Natural killer cell treated with Interleukin-12 subunit alpha and Interleukin-12 subunit beta and Interleukin-15 and Interleukin-18, amount 100 ng/mL, for 72 hours (primary cell): ENCODE data around the gene DPEP3. TPM values are rescaled to one million over a fixed set of nuclear protein-coding genes. Genes with fewer than 3 reads are reported as not detected.
A peak's percentile ranks its signal among the peaks of the same experiment; 100 is the strongest.
"Not testable (repeated sequence)": the region's sequence is repeated elsewhere in the genome, so short reads cannot be mapped to it uniquely, and the experiment has no call there.

ENCODE experiments used
- ATAC-seq, 2 donors: fragments of 150-1000 bp; cut with Tn5 transposase in 1 of 2; sonication (Bioruptor Pico), chemical (Tn5 transposase) in 1 of 2; 2 replicates each; pipeline ENCODE4 v1.10.0; 2021
- DNase-seq: peaks from one replicate; pipeline ENCODE4 v3.0.0; 2022; ENCODE audit warnings: low spot score
- H3K27ac Mint-ChIP-seq, 2 donors: 1 replicate in 1 of 2; 2 replicates in 1 of 2; pipeline ENCODE4 v1.8.0; 2022; ENCODE audit warnings: mixed read lengths in 2 of 2, mild to moderate bottlenecking in 1 of 2, moderate library complexity in 1 of 2
- H3K27me3 Mint-ChIP-seq, 2 donors: 1 replicate in 1 of 2; 2 replicates in 1 of 2; pipeline ENCODE4 v1.8.0; 2022; ENCODE audit warnings: mixed read lengths in 2 of 2
- H3K36me3 Mint-ChIP-seq: one replicate; pipeline ENCODE4 v1.8.0; 2022; ENCODE audit warnings: mixed read lengths
- H3K4me1 Mint-ChIP-seq, 2 donors: 1 replicate in 1 of 2; 2 replicates in 1 of 2; pipeline ENCODE4 v1.8.0; 2022; ENCODE audit warnings: low read depth in 2 of 2, mixed read lengths in 2 of 2, mild to moderate bottlenecking in 1 of 2
- H3K4me3 Mint-ChIP-seq: one replicate; pipeline ENCODE4 v1.8.0; 2022; ENCODE audit warnings: mixed read lengths
- H3K9me3 Mint-ChIP-seq: 2 replicates; pipeline ENCODE4 v1.8.0; 2022; ENCODE audit warnings: mixed read lengths
- total RNA-seq, 2 donors: library from RNA; stranded (reverse); gene quantifications; one replicate each; pipeline ENCODE4 v1.2.3, GENCODE V29; 2022

The DPEP3 gene
- total RNA-seq, 2 donors from 2014 or later, result not detected

DNA sequence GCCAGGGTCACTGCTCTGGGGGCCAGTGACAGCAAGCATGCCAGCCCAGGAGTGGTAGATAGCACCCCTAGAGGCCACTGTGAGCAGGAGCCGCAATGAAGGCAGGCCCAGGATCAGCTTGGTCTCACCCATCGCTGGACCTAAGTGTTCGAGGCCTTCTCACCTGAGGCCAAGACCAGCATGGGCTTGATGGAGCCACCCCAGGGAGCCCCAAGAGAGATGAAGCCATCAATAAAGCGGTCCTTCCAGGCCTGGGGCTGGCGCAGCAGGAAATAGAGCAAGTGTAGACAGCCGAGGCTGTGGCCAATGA lies 38.1 kb downstream of the DPEP3 start:
- no peaks in the 10 kb centered on the region for H3K27me3 Mint-ChIP-seq
- no peaks in the 10 kb centered on the region for H3K36me3 Mint-ChIP-seq
- DNase-seq (no peak), ATAC-seq (peak; percentile 61 to 64)
- H3K27ac Mint-ChIP-seq, result no peak overlapping the region
- no peaks in the 10 kb centered on the region for H3K9me3 Mint-ChIP-seq
- no peak overlapping the region for H3K4me3 Mint-ChIP-seq
- H3K4me1 Mint-ChIP-seq, result peaks cover 15 to 21% of the 10 kb centered on the region in 2 donors

DNA sequence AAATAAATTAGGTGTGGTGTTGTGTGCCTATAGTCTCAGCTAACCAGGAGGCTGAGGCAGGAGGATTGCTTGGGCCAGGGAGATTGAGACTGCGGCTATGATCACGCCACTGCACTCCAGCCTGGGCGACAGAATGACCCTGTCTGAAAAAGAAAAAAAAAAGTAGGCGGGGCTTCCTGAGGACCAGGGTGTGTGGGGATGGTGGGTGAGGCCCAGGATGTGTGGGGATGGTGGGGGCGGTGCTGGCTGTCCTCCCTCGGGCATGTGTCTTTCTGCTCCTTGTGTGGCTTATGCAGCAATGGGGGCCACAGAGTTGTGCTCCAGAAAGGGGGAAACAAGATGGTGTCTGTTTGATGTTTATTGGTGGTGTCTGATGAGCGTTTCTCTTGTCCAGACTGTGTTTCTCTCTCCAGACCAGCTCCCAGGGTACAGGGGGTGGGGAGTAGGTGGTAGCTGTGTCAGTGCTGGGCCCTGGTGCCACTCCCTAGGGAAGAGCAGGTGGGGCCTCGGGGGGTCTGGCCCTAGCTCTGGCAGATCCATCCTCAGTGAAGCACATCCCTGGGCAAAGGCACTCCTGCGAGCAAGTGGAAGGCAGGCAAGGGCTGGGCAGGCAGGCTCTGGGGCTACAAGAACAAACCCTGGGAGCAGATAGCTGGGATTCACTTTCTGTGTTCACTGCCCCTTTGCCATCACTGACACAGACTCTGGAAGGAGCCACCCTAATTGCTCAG lies 38.7 kb downstream of the DPEP3 start:
- DNase-seq, result no peak
- peak overlapping the region in 1 of 2 donors; percentile 41 for H3K27ac Mint-ChIP-seq
- H3K36me3 Mint-ChIP-seq, result peaks cover 4% of the 10 kb centered on the region
- peaks cover 20 to 26% of the 10 kb centered on the region in 2 donors for H3K4me1 Mint-ChIP-seq
- ATAC-seq, result no peak
- H3K4me3 Mint-ChIP-seq, result no peak overlapping the region
- H3K27me3 Mint-ChIP-seq, result no peaks in the 10 kb centered on the region
- H3K9me3 Mint-ChIP-seq, result no peaks in the 10 kb centered on the region

DNA sequence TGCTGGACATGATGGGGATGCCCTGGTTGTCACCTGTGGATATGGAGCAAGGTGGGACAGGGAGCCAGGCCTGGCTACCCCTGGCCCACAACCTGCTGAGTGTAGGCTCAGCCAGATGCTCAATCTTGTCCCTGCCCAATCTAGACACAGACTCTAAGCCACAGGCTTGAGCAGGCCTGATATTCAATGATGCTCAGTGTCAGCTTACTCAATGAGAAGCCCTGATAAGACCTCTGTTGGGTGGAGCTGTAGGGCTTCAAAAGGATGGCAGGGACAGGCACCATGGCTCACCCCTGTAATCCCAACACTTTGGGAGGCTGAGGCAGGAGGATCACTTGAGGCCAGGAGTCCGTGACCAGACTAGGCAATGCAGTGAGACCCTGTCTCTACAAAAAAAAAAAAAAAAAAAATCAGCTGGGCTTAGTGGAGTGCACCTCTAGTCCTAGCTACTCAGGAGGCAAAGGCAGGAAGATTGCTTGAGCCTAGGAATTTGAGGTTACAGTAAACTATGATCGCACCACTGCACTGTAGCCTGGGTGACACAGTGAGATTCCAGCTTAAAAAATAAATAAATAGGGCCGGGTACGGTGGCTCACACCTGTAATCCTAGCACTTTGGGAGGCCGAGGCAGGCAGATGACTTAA lies 39.7 kb downstream of the DPEP3 start:
- H3K9me3 Mint-ChIP-seq, result no peaks in the 10 kb centered on the region
- no peaks in the 10 kb centered on the region for H3K27me3 Mint-ChIP-seq

GRCh38 chr16:67939507-67940445 lies 40.5 kb downstream of the DPEP3 start:
- peaks cover 31 to 36% of the 10 kb centered on the region in 2 donors for H3K4me1 Mint-ChIP-seq
- no peaks in the 10 kb centered on the region for H3K9me3 Mint-ChIP-seq
- peaks cover 16% of the 10 kb centered on the region for H3K36me3 Mint-ChIP-seq
- no peaks in the 10 kb centered on the region for H3K27me3 Mint-ChIP-seq
- DNase-seq (no peak), ATAC-seq (no peak)
- H3K4me3 Mint-ChIP-seq, result peak overlapping the region; percentile 10
- H3K27ac Mint-ChIP-seq, result no peak overlapping the region

More for the DNA sequence above, 39.7 kb downstream of the DPEP3 start:
- H3K27ac Mint-ChIP-seq, result peak overlapping the region in 1 of 2 donors; percentile 21
- H3K36me3 Mint-ChIP-seq, result peaks cover 9% of the 10 kb centered on the region
- H3K4me1 Mint-ChIP-seq, result peaks cover 23 to 28% of the 10 kb centered on the region in 2 donors
- DNase-seq (no peak), ATAC-seq (no peak)
- H3K4me3 Mint-ChIP-seq, result no peak overlapping the region

- not testable (repeated sequence) for DNase-seq, H3K9me3 Mint-ChIP-seq, ATAC-seq, H3K27me3 Mint-ChIP-seq
- Mint-ChIP-seq H3K27ac (peak overlapping the region; percentile 92 to 96), H3K36me3 (peaks cover 16% of the 10 kb centered on the region), H3K4me3 (peak overlapping the region; percentile 92), H3K4me1 (peaks cover 31 to 42% of the 10 kb centered on the region in 2 donors)
Measured at GRCh38 chr16:67937713-67938112, 42.6 kb downstream of the DPEP3 start.

DNA sequence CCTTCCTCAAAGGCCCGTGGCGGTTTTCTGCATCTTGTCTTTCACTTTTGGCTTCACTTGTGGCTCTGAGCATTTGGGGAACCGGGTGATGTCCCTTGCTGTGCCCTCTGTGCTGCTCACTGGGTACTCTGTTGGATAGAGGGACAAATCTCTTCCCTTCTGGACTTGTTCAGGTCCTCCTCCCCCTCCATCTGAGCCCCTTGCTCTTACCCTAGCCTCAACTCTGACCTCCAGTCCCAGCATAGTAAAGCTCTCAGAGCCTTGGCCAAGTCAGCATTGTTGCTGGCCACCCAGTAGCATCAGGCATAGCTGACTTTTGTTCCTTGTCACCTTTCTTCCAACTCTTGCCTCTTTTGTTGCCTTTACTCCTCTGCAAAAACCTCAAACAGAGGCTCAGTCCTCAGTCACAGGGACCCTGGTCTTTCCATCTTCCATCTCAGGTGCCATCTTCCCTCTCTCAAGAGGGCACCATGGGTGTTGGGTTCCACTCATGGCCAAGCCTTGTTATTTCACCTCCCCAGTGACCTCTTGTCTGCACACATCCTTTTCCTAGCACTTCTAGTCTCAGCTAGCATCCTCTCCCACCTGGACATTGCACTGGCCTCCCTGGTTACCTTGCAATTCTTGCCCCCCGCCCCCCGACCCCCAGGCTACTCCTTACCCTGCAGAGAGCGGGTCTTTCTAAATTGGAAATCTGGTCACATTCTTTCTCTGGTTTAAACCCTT lies 43.3 kb downstream of the DPEP3 start:
- Mint-ChIP-seq H3K4me1 (peaks cover 31 to 39% of the 10 kb centered on the region in 2 donors), H3K27ac (peak overlapping the region; percentile 92 to 96), H3K9me3 (no peaks in the 10 kb centered on the region), H3K4me3 (peak overlapping the region; percentile 92), H3K36me3 (peaks cover 16% of the 10 kb centered on the region), H3K27me3 (no peaks in the 10 kb centered on the region)
- ATAC-seq, result peak; percentile 0 to 82
- peak; percentile 87 for DNase-seq

DNA sequence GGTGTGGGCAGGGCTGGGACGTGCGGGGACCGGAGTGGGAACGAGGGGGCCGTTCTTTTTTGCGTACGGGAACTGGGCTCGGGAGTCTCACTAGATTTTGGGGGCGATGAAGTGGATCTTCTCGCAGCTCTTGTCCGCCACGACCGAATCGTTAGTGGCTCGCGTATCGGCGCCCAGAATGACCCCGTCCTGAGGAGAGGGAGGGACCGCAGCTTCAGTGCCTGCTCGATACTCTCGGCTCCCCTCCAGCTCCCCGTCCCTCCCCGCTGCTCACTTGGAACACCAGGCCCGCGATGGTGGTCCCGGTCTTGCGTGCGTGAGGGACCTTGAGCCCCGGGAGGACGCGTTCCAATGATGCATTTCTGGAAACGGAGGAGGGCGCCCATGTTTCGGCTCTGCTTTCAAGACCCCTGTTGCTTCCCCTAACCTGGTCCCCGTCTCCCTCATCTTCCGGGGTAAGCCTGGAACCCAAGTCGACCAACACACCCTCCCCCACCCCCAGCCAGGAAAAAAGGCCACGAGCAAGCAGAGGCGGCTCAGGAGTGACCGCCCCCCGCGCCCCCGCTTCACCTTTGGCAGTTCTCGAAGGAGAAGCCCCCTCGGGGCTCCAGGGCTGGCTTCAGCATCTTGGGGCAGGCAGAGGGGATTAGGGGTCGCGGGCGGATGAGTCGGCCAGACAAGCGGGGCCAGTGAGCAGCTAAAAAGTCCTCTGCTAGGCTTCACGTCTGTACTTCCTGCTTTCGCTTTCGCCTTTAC lies 44.0 kb downstream of the DPEP3 start, which contains the start of gene PSMB10:
Gene PSMB10 (minus strand): TSS at position 727 of the 756 bp plus-strand sequence. CDS start 101 bp downstream, at position 626.
- Mint-ChIP-seq H3K36me3 (peaks cover 16% of the 10 kb centered on the region), H3K27me3 (no peaks in the 10 kb centered on the region), H3K4me1 (peaks cover 30 to 32% of the 10 kb centered on the region in 2 donors), H3K9me3 (no peaks in the 10 kb centered on the region), H3K4me3 (peak within 1 kb of the TSS; percentile 92), H3K27ac (peak within 1 kb of the TSS; percentile 92 to 96)
- peak; percentile 29 to 76 for ATAC-seq
- DNase-seq, result no peak

DNA sequence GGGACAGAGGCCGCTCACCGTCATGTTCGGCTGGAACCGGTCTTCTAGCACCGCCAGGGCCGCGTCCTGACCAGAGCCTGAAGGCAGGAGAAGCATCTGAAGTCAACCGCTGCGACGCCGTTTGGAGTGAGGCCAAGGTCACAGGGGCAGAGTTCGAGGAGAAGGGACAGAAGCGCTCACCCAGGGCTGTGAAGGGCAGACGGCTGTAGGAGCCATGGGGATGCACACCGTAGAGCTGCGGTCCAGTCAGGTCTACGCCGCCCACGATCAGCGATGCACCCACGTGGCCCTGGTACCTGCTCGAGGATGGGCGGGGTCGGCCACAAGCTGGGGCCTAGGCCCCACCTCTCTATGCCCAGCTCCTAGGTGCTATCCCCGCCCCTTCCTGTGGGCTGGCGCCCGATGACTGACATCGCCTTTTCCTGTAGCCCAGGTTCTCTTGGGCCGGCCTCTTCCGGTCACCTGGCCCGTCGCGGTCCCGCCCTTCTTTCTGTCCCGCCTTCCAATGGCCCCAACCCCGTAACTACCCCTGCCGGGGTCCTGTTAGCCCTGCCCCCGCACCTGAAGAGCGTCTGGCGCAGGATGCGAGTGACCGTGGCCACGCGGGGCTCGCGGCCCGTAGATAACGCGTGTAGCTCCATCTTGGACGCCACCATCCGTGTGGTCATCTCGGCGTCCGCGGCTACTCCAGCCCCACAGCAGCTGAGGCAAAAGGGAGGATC lies 44.7 kb downstream of the DPEP3 start:
- Mint-ChIP-seq H3K36me3 (peaks cover 16% of the 10 kb centered on the region), H3K27ac (peak overlapping the region; percentile 92 to 96), H3K4me1 (peaks cover 31 to 33% of the 10 kb centered on the region in 2 donors), H3K4me3 (peak overlapping the region; percentile 92), H3K9me3 (no peaks in the 10 kb centered on the region), H3K27me3 (no peaks in the 10 kb centered on the region)
- ATAC-seq (peak; percentile 96), DNase-seq (peak; percentile 94)

DNA sequence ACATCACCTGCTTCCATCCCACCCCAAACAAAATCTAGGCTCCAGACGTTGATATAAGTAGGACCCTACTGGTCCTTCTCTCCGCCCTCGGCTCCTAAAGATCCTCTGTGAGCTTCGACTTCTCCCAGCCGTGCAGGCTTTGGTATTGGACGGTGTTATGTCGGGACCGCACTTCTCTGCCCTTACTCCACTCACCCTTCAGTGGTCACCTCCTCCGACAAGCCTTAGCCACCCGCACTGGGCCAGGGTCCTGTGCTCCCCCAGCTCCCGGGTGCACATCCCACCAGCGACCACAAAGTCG lies 45.2 kb downstream of the DPEP3 start:
- no peak for ATAC-seq
- no peaks in the 10 kb centered on the region for H3K9me3 Mint-ChIP-seq
- peaks cover 16% of the 10 kb centered on the region for H3K36me3 Mint-ChIP-seq

GRCh38 chr16:67934306-67935100 lies 45.8 kb downstream of the DPEP3 start:
- peak overlapping the region; percentile 92 to 96 for H3K27ac Mint-ChIP-seq
- no peak for ATAC-seq
- H3K9me3 Mint-ChIP-seq, result no peaks in the 10 kb centered on the region
- H3K4me1 Mint-ChIP-seq, result peaks cover 25% of the 10 kb centered on the region in 2 donors
- H3K27me3 Mint-ChIP-seq, result no peaks in the 10 kb centered on the region
- peak overlapping the region; percentile 92 for H3K4me3 Mint-ChIP-seq
- DNase-seq, result no peak
- peaks cover 16% of the 10 kb centered on the region for H3K36me3 Mint-ChIP-seq

More for the DNA sequence above, 45.2 kb downstream of the DPEP3 start:
- no peak for DNase-seq
- H3K4me1 Mint-ChIP-seq, result peaks cover 29 to 30% of the 10 kb centered on the region in 2 donors
- no peaks in the 10 kb centered on the region for H3K27me3 Mint-ChIP-seq
- peak overlapping the region; percentile 92 for H3K4me3 Mint-ChIP-seq
- peak overlapping the region; percentile 92 to 96 for H3K27ac Mint-ChIP-seq

DNA sequence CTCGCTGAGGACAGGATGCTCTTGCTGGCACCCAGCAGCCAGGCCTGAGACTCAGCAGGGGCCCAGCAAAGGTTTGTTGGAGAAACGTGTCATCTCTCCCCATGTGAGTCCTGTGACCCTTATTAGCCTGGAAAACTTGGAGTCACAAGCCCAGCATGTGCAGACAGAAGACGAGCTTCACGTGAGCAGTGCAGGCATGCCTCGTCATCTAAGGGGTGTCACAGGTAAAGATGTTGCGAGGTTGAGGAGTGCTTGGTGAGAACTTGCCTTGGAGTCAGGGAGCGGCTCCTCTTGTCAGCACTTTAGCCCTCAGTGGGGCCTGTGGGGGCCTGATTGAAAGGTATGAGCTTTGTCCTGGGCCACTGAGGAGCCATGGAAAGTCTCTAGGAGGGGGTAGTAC lies 46.5 kb downstream of the DPEP3 start:
- ATAC-seq (no peak), DNase-seq (no peak)
- Mint-ChIP-seq H3K4me1 (peaks cover 25% of the 10 kb centered on the region in 2 donors), H3K9me3 (no peaks in the 10 kb centered on the region), H3K27ac (peak overlapping the region; percentile 43 to 92), H3K27me3 (no peaks in the 10 kb centered on the region), H3K36me3 (peaks cover 16% of the 10 kb centered on the region), H3K4me3 (peak overlapping the region; percentile 92)
